MCF 10A (cell line): Measurements from ENCODE around the gene PODXL2. TPM values are rescaled to one million over a fixed set of nuclear protein-coding genes. Genes with fewer than 3 reads are reported as not detected.

ENCODE experiments used
- BruUV-seq: library from RNA; stranded (reverse); fragments of 400-500 nt; replicated peaks from 2 replicates; lab custom pipeline; 2021; lab: Mats Ljungman, UMichigan
- CTCF ChIA-PET: fragments of 300-600 bp; sonication (Branson Sonifier 250); formaldehyde crosslinking; extraction: SDS; loops from one replicate; lab custom pipeline; 2021; ENCODE audit warnings: antibody characterized with exemption, inconsistent platforms; lab: Yijun Ruan, JAX
- POLR2A ChIA-PET: fragments of 300-600, 350-650 bp; sonication (Branson Sonifier 250); formaldehyde crosslinking; extraction: SDS; loops from one replicate; lab custom pipeline; 2020; ENCODE audit warnings: antibody characterized with exemption, inconsistent platforms; lab: Yijun Ruan, JAX
- DNase-seq: peaks from one replicate; pipeline ENCODE4 v3.0.0-alpha.2; 2018; ENCODE audit not compliant: unreplicated experiment
- H3K27ac Mint-ChIP-seq: one replicate; pipeline ENCODE4 v1.8.0; 2022; ENCODE audit warnings: mild to moderate bottlenecking, low read depth, mixed read lengths; ENCODE audit not compliant: unreplicated experiment
- H3K27me3 Mint-ChIP-seq: one replicate; pipeline ENCODE4 v1.8.0; 2022; ENCODE audit warnings: mixed read lengths; ENCODE audit not compliant: insufficient read depth, unreplicated experiment
- H3K36me3 Mint-ChIP-seq: one replicate; pipeline ENCODE4 v1.8.0; 2022; ENCODE audit warnings: mild to moderate bottlenecking, moderate library complexity, mixed read lengths; ENCODE audit not compliant: insufficient read depth, unreplicated experiment
- H3K4me1 Mint-ChIP-seq: one replicate; pipeline ENCODE4 v1.8.0; 2022; ENCODE audit warnings: mixed read lengths; ENCODE audit not compliant: insufficient read depth, unreplicated experiment
- H3K4me3 Mint-ChIP-seq: one replicate; pipeline ENCODE4 v1.8.0; 2022; ENCODE audit warnings: mild to moderate bottlenecking, moderate library complexity, mixed read lengths; ENCODE audit not compliant: unreplicated experiment
- H3K9me3 Mint-ChIP-seq: one replicate; pipeline ENCODE4 v1.8.0; 2022; ENCODE audit warnings: mixed read lengths; ENCODE audit not compliant: unreplicated experiment
- CTCF ChIP-seq: fragments of 200-600 bp; IDR thresholded peaks from one replicate; pipeline ENCODE4 v1.8.0; 2022; ENCODE audit warnings: antibody characterized with exemption, mild to moderate bottlenecking; ENCODE audit not compliant: unreplicated experiment
- intact Hi-C: fragments of 100-400 bp; cut with micrococcal nuclease; formaldehyde crosslinking; loops from 2 replicates; pipeline ENCODE4 v1.14.1; 2022
- total RNA-seq: library from RNA; stranded (reverse); gene quantifications from 2 replicates; pipeline ENCODE4 v1.2.3, GENCODE V29; 2022

PODXL2 gene
- total RNA-seq, 1 experiment from 2014 or later: 10.1 TPM

GRCh38 chr3:127622031-127622430 lies 7.0 kb upstream of the PODXL2 start:
- POLR2A ChIA-PET: interaction anchor here (1.1 kb wide), 1 partner anchor 50 kb away, joined by 3 read pairs; no protein-coding TSS in a partner anchor
- CTCF ChIA-PET: interaction anchor here (0.7 kb wide), 2 partner anchors 9 to 1067 kb away, joined by 3 read pairs; no protein-coding TSS in a partner anchor
- no TSS peak for BruUV-seq
- Mint-ChIP-seq H3K4me3 (no peak overlapping the region), H3K27me3 (no peaks in the 10 kb centered on the region), H3K4me1 (no peaks in the 10 kb centered on the region), H3K36me3 (peaks cover 21% of the 10 kb centered on the region), H3K9me3 (no peaks in the 10 kb centered on the region), H3K27ac (no peak overlapping the region)
- no peak for DNase-seq
- TF ChIP-seq CTCF: no peak
- intact Hi-C loops: no loop called here

GRCh38 chr3:127622772-127623576 lies 6.0 kb upstream of the PODXL2 start:
- Mint-ChIP-seq H3K4me3 (no peak overlapping the region), H3K36me3 (peaks cover 19% of the 10 kb centered on the region), H3K27me3 (peaks cover 8% of the 10 kb centered on the region), H3K9me3 (no peaks in the 10 kb centered on the region), H3K27ac (no peak overlapping the region), H3K4me1 (no peaks in the 10 kb centered on the region)
- BruUV-seq: no TSS peak
- POLR2A ChIA-PET: no interaction called here
- no peak for DNase-seq
- no peak for TF ChIP-seq CTCF
- intact Hi-C loops: no loop called here
- CTCF ChIA-PET: interaction anchor here (0.7 kb wide), 1 partner anchor 1067 kb away, joined by 3 read pairs; no protein-coding TSS in a partner anchor

GRCh38 chr3:127624063-127624462 lies 4.9 kb upstream of the PODXL2 start:
- no peaks in the 10 kb centered on the region for H3K4me1 Mint-ChIP-seq
- intact Hi-C loops: no loop called here
- no peak overlapping the region for H3K27ac Mint-ChIP-seq
- ChIA-PET POLR2A (interaction anchor here (0.9 kb wide), 1 partner anchor 48 kb away, joined by 3 read pairs; no protein-coding TSS in a partner anchor), CTCF (no interaction called here)
- no TSS peak for BruUV-seq
- H3K4me3 Mint-ChIP-seq: no peak overlapping the region
- TF ChIP-seq CTCF: no peak
- peaks cover 15% of the 10 kb centered on the region for H3K36me3 Mint-ChIP-seq
- H3K9me3 Mint-ChIP-seq: no peaks in the 10 kb centered on the region
- no peak for DNase-seq
- peaks cover 16% of the 10 kb centered on the region for H3K27me3 Mint-ChIP-seq

- no peak for DNase-seq
- no peak for TF ChIP-seq CTCF
- intact Hi-C loops: no loop called here
- no peak overlapping the region for H3K4me3 Mint-ChIP-seq
- H3K36me3 Mint-ChIP-seq: peaks cover 10% of the 10 kb centered on the region
- peaks cover 16% of the 10 kb centered on the region for H3K27me3 Mint-ChIP-seq
- H3K9me3 Mint-ChIP-seq: no peaks in the 10 kb centered on the region
- H3K4me1 Mint-ChIP-seq: peaks cover 8% of the 10 kb centered on the region
- ChIA-PET POLR2A (no interaction called here), CTCF (interaction anchor here (1.0 kb wide), 1 partner anchor 27 kb away, joined by 3 read pairs; no protein-coding TSS in a partner anchor)
- BruUV-seq: no TSS peak
- no peak overlapping the region for H3K27ac Mint-ChIP-seq
These were observed 3.2 kb upstream of the PODXL2 start for GRCh38 chr3:127625821-127626220.
